ENCODE results near the gene TRMT2A.
"Not testable (repeated sequence)": the region's sequence is repeated elsewhere in the genome, so short reads cannot be mapped to it uniquely, and the experiment has no call there.

TRMT2A gene

DNA sequence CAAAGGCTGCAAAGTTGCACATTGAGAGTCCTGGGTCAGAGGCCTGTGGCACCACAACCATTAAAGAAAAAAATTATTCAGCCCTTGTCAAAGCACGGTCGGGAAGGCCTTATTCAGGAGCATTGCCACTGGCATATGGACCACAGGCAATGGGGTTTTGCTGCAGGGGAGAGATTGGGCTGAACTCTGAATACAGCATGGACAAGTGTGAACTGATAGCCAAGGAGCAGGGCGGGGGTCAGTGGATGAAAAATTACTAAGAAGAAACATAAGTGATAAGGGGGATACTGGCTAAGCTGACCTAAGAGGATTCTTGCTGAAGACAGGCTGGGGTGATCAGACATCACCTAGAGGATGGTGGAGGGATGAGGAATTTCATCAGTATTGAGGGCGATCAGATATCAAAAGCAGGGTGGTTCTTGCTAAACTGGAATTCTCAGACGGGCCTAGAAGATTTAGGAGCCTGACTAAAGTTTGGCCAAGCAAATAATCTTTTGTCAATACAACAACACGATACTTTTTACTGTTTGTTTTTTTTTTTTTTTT, 40.3 kb downstream of the TRMT2A start:
- DNase-seq (ENCODE audit: low read depth, low spot score): no peak
- no peak overlapping the region for H3K4me3 ChIP-seq (ENCODE audit: low read length)

- no peak overlapping the region for H3K4me3 ChIP-seq (ENCODE audit: low read length)
- DNase-seq (ENCODE audit: low read depth, low spot score): no peak
These were observed 45.5 kb downstream of the TRMT2A start for GRCh38 chr22:20071524-20071972.

- no peak for DNase-seq (ENCODE audit: low read depth, low spot score)
- H3K4me3 ChIP-seq (ENCODE audit: low read length): no peak overlapping the region
These were observed 47.5 kb downstream of the TRMT2A start for GRCh38 chr22:20069331-20070042.

GRCh38 chr22:20068640-20069039, 48.4 kb downstream of the TRMT2A start:
- no peak for DNase-seq (ENCODE audit: low read depth, low spot score)
- no peak overlapping the region for H3K4me3 ChIP-seq (ENCODE audit: low read length)

DNA sequence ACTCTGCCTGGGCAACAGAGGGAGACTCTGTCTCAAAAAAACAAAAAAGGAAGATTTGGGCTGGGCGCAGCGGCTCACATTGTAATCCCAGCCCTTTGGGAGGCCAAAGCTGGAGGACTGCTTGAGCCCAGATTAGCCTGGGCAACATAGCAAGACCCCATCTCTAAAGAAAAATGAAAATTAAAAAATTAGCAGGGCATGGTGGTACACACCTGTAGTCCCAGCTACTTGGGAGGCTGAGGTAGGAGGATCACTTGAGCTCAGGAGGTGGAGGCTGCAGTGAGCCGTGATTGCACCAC, 49.7 kb downstream of the TRMT2A start:
- not testable (repeated sequence) for DNase-seq (ENCODE audit: low read depth, low spot score); H3K4me3 ChIP-seq (ENCODE audit: low read length)

GRCh38 chr22:20066617-20067383, 50.2 kb downstream of the TRMT2A start:
- no peak overlapping the region for H3K4me3 ChIP-seq (ENCODE audit: low read length)
- no peak for DNase-seq (ENCODE audit: low read depth, low spot score)

DNA sequence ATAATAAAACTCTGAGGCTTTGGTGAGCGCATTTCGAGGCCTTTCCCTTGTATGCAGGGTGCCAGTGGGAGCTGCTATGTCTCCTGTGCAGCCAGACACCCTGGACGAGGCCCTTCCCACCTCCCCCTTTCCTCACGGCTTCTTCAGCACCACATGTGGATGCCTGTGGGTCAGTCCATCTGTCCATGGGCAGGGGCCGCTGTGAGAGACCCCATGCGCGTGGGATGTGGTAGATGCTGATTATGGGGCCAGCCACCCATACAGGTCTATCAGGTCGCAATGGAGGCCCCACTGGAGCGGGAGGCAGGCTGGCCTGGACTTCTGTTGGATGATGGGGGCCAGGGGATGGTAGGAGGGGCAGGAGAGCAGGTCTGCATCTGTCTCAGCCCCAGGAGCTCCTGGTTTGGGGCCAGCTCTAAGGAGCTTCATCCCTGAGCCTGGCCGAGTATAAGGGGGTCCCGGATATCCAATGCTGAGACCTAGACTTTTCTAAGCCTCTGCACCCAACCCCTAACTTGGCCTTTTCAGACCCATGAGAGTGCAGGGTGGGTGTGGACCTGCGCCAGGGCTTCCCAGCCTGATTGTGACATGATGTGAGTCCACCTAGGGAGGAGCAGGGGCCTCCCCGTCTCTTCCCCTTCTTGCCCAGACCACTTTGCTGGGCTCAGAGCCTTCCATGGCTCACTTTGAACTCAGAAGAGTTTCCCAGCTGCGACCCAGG, 51.0 kb downstream of the TRMT2A start:
- DNase-seq (ENCODE audit: low read depth, low spot score): no peak
- no peak overlapping the region for H3K4me3 ChIP-seq (ENCODE audit: low read length)

DNA sequence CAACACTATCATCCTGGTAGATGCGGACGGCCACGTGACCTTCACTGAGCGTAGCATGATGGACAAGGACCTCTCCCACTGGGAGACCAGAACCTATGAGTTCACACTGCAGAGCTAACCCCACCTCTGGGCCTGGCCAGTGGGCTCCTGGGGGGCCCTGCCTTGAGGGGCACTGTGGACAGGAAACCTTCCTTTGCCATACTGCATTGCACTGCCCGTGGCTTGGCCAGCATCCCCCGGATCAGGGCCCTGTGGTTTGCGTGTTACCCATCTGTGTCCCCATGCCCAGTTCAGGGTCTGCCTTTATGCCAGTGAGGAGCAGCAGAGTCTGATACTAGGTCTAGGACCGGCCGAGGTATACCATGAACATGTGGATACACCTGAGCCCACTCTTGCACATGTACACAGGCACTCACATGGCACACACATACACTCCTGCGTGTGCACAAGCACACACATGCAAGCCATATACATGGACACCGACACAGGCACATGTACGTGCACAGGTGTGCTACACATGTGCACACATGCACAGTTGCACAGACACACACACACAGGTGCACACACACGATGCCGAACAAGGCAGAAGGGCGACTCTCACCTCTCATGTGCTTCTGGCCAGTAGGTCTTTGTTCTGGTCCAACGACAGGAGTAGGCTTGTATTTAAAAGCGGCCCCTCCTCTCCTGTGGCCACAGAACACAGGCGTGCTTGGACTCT, 52.3 kb downstream of the TRMT2A start:
- no peak overlapping the region for H3K4me3 ChIP-seq (ENCODE audit: low read length)
- DNase-seq (ENCODE audit: low read depth, low spot score): no peak

DNA sequence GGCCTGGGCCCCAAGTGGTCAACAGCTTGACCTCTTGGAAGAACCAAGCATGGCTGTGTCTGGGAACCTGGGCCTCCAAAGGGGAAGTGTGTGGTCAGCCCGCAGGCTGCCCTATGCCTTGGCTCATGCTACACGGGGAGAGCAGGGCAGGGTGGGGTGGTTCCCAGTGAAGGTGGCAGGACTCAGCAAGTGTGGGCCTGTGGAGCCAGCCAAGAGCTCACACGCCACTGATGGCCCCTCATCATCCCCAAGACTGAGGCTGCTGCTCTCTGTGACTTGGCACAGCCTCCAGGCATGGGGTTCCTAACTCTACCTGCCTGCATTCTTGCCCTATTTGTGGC, 52.9 kb downstream of the TRMT2A start:
- H3K4me3 ChIP-seq (ENCODE audit: low read length): no peak overlapping the region
- no peak for DNase-seq (ENCODE audit: low read depth, low spot score)

GRCh38 chr22:20063271-20064139, 53.5 kb downstream of the TRMT2A start:
- DNase-seq (ENCODE audit: low read depth, low spot score): no peak
- H3K4me3 ChIP-seq (ENCODE audit: low read length): no peak overlapping the region

DNA sequence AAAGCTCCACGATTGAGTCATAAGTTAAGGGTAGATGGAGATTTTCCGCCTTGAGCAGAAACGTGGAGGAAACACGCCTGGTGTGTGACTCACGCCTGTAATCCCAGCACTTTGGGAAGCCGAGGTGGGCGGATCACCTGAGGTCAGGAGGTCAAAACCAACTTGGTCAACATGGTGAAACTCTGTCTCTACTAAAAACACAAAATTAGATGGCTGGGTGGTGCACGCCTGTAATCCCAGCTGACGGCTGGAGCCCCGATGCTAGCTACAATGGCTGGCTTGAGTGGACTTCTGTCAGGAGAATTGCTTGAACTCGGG, 54.3 kb downstream of the TRMT2A start:
- H3K4me3 ChIP-seq (ENCODE audit: low read length): no peak overlapping the region
- no peak for DNase-seq (ENCODE audit: low read depth, low spot score)

GRCh38 chr22:20062043-20062765, 54.8 kb downstream of the TRMT2A start:
- no peak for DNase-seq (ENCODE audit: low read depth, low spot score)
- H3K4me3 ChIP-seq (ENCODE audit: low read length): no peak overlapping the region

Measured in Jurkat, Clone E6-1 (cell line).